ENCODE results near the gene CCR3. TPM values are rescaled to one million over a fixed set of nuclear protein-coding genes. Genes with fewer than 3 reads are reported as not detected.

CCR3 gene
- total RNA-seq, 2 donors from 2014 or later: not detected

DNA sequence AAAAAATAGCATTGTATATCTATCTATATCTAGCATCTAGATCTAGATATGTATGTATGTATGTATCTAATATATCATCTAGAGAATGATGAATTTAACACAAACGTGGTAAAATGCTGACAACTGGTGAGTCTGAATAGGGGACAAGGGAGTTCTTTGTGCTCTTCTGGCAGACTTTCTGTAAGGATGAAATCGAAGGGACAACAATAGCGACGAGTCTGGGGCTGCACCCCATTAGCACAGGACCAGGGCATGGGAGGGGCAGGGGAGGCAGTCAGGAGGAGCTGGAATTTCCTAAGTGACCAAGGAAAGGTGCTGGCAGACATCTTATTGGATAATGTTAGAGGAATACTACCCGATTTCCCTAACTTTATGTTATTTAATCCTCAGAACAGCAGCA is 42.0 kb upstream of the CCR3 start:
- H3K27ac ChIP-seq: no peak overlapping the region

DNA sequence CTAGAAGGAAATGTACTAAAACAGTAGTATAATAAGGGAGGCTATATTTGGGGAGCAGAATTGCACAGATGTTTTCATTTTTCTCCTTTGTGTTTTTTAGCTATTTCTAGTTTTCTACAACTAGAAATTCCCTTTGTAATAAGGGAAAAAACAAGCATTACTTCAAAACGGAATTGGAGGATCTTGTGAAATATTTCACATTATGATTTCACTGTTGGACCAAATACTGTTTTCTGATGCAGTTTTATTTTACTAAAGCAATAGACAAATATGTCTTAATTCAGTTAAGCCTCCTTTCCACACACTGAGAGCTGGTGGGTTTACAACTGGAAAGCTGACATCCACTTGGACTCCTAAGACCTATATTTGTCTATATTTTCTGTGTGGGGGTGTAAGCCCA is 41.5 kb upstream of the CCR3 start:
- Histone ChIP-seq H3K36me3 (no peaks in the 10 kb centered on the region), H3K9me3 (no peaks in the 10 kb centered on the region), H3K4me3 (no peak overlapping the region), H3K27ac (no peak overlapping the region), H3K4me1 (replicated peaks) (no peaks in the 10 kb centered on the region), H3K27me3 (replicated peaks; ENCODE audit: insufficient read depth) (no peaks in the 10 kb centered on the region)
- TF ChIP-seq POLR2AphosphoS5 (IDR thresholded peaks at IDR 0.05): no peak
- TF ChIP-seq, protein P1, sequence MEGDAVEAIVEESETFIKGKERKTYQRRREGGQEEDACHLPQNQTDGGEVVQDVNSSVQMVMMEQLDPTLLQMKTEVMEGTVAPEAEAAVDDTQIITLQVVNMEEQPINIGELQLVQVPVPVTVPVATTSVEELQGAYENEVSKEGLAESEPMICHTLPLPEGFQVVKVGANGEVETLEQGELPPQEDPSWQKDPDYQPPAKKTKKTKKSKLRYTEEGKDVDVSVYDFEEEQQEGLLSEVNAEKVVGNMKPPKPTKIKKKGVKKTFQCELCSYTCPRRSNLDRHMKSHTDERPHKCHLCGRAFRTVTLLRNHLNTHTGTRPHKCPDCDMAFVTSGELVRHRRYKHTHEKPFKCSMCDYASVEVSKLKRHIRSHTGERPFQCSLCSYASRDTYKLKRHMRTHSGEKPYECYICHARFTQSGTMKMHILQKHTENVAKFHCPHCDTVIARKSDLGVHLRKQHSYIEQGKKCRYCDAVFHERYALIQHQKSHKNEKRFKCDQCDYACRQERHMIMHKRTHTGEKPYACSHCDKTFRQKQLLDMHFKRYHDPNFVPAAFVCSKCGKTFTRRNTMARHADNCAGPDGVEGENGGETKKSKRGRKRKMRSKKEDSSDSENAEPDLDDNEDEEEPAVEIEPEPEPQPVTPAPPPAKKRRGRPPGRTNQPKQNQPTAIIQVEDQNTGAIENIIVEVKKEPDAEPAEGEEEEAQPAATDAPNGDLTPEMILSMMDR (IDR thresholded peaks at IDR 0.05): no peak
- intact Hi-C loops (cut with DNase I): no loop called here
- WGBS: 56% methylated on average over 1 of the region's 1 CpG
- DNase-seq (ENCODE audit: low spot score): no peak

More for the DNA sequence above, 42.0 kb upstream of the CCR3 start:
- TF ChIP-seq POLR2A (IDR thresholded peaks at IDR 0.05): no peak
- TF ChIP-seq, protein P1 (IDR thresholded peaks at IDR 0.05): no peak
- no peak for TF ChIP-seq POLR2AphosphoS5 (IDR thresholded peaks at IDR 0.05)
- no peak overlapping the region for H3K4me3 ChIP-seq
- DNase-seq (ENCODE audit: low spot score): no peak
- intact Hi-C loops (cut with DNase I): no loop called here
- H3K36me3 ChIP-seq: no peaks in the 10 kb centered on the region
- H3K9me3 ChIP-seq: no peaks in the 10 kb centered on the region
- no peaks in the 10 kb centered on the region for H3K4me1 ChIP-seq (replicated peaks)
- 48% methylated on average over 5 of the region's 5 CpGs for WGBS
- no peaks in the 10 kb centered on the region for H3K27me3 ChIP-seq (replicated peaks; ENCODE audit: insufficient read depth)

DNA sequence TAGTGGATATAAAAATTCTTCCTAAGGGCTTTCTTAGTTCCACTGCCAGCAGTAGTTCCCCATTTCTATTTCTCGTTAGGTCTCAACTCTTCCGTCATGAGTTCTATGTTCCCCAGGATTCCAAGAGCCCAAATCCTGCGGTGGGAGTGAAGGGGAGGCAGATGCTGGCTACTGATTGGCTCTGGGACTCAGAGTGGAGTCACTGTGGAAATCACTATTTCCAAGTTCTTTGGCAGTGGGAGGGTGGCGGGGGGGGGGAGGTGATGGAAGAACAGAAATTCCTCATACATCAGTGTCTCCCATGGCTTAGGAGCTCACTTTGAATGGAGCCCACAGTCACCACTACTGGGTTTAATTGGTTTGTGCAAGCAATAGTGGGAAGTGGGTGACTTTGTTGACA is 39.7 kb upstream of the CCR3 start:
- WGBS: 88% methylated on average over 4 of the region's 4 CpGs
- intact Hi-C loops (cut with DNase I): no loop called here
- no peaks in the 10 kb centered on the region for H3K4me1 ChIP-seq (replicated peaks)

DNA sequence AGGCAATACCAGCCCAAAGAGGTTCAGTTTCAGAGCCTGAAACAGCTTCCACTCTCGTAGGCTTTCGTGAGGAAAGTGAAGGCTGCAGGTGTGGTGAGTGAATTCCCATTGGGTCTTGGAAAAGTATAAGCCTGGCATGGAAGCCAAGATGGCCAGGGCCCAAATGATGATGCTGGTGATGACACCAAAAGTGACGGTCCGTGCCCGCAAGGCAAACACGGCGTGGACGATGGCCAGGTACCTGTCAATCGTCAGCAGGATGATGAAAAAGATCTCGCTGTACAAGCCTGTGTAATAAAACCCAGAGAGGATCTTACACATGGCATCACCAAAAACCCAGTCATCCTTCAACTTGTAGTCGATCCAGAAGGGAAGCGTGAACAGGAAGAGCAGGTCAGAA is 38.6 kb upstream of the CCR3 start:
- H3K9me3 ChIP-seq: no peaks in the 10 kb centered on the region

More for the DNA sequence above, 39.7 kb upstream of the CCR3 start:
- Histone ChIP-seq H3K27ac (no peak overlapping the region), H3K4me3 (no peak overlapping the region), H3K36me3 (no peaks in the 10 kb centered on the region), H3K27me3 (replicated peaks; ENCODE audit: insufficient read depth) (no peaks in the 10 kb centered on the region), H3K9me3 (no peaks in the 10 kb centered on the region)
- DNase-seq (ENCODE audit: low spot score): no peak
- TF ChIP-seq, protein P1 (IDR thresholded peaks at IDR 0.05): no peak
- TF ChIP-seq POLR2AphosphoS5 (IDR thresholded peaks at IDR 0.05) (no peak), POLR2A (IDR thresholded peaks at IDR 0.05) (no peak)

More for the DNA sequence above, 38.6 kb upstream of the CCR3 start:
- Histone ChIP-seq H3K27me3 (replicated peaks; ENCODE audit: insufficient read depth) (no peaks in the 10 kb centered on the region), H3K4me3 (no peak overlapping the region), H3K36me3 (no peaks in the 10 kb centered on the region), H3K27ac (no peak overlapping the region), H3K4me1 (replicated peaks) (no peaks in the 10 kb centered on the region)
- TF ChIP-seq POLR2AphosphoS5 (IDR thresholded peaks at IDR 0.05) (no peak), POLR2A (IDR thresholded peaks at IDR 0.05) (no peak)
- TF ChIP-seq, protein P1 (IDR thresholded peaks at IDR 0.05): no peak
- no peak for DNase-seq (ENCODE audit: low spot score)
- intact Hi-C loops (cut with DNase I): no loop called here
- WGBS: 90% methylated on average over 12 of the region's 12 CpGs
